Hematopoietic multipotent progenitor cell treated with erythropoietin and hydrocortisone succinate and interleukin-3 and kit ligand, for 6 days (in vitro differentiated cells): ENCODE results near the gene CACNA2D2.
A peak's percentile ranks its signal among the peaks of the same experiment; 100 is the strongest.

Experiments
- DNase-seq: peaks from one replicate; pipeline ENCODE4 v3.0.0-alpha.2; 2015

CACNA2D2 gene

DNA sequence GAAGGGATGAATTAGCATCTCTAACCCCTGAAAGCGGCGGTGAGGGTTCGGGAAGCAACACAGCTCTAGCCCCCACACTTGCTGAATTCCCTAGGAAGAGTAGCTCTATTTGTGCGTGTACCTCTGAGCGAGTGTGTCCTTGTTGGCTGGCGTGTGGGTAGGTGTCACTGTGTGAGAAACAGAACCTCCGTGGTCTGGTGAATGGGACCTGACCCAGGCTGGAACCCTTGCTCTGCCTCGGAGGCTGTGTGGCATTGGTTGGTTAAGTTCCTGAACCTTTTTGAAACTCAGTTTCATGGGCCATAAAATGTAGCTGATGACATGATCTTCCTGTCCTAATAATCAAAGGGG is 143.7 kb downstream of the CACNA2D2 start:
- DNase-seq, result no peak

- DNase-seq, result peak; percentile 99
Observed at GRCh38 chr3:50358911-50359759, 144.3 kb downstream of the CACNA2D2 start, which contains the start of gene TMEM115. TMEM115 (minus strand) TSS chr3:50359521; CDS start chr3:50359063, 458 bp downstream.

DNA sequence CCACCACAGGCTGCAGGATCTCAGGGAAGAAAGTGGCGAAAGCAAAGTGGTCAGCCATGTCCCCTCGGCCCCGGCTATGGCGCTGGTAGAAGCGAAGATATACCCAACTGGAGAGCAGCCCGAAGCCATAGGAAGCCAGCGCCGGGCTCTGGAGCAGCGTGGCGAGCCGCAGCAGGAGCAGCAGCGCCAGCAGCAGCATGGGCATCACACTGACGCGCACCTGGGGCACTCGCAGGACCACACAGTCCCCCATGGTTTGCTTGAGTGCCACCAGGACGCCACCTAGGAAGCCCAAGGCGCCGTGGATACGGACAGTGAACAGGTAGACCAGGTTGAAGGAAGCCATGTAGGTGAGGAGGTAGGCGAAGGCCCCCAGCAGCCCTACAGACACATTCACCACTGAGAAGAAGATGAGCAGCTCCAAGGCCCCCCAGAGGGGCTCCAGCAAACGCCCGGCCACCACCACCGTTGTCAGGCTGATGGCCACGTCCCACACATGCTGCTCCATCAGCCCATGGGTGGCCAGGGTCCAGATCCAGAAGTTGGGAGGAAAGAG is 145.0 kb downstream of the CACNA2D2 start:
- no peak for DNase-seq

- no peak for DNase-seq
Observed at GRCh38 chr3:50357481-50357880, 146.0 kb downstream of the CACNA2D2 start.

DNA sequence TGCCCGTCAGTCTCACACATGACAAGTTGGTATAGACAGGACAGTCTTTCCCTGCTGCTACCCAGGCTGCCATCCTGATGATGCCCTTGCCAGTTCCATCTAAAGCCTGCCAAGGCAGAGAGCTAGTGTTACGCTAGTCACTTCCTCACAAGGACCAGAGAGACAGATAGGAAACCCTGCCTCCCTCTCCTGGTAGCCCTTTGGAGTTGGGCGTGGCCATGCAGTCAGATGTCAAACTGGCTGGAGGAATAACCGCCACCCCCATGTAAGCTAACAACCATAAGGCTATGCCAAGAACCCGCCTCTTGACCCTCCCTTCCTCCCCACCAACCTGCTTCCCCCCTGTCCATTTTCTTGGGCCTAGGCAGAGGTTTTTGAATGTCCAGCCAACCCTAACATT is 146.9 kb downstream of the CACNA2D2 start:
- DNase-seq, result peak; percentile 87

- no peak for DNase-seq
Observed at GRCh38 chr3:50355829-50356552, 147.4 kb downstream of the CACNA2D2 start.

GRCh38 chr3:50354850-50355249 is 148.6 kb downstream of the CACNA2D2 start:
- DNase-seq, result no peak

DNA sequence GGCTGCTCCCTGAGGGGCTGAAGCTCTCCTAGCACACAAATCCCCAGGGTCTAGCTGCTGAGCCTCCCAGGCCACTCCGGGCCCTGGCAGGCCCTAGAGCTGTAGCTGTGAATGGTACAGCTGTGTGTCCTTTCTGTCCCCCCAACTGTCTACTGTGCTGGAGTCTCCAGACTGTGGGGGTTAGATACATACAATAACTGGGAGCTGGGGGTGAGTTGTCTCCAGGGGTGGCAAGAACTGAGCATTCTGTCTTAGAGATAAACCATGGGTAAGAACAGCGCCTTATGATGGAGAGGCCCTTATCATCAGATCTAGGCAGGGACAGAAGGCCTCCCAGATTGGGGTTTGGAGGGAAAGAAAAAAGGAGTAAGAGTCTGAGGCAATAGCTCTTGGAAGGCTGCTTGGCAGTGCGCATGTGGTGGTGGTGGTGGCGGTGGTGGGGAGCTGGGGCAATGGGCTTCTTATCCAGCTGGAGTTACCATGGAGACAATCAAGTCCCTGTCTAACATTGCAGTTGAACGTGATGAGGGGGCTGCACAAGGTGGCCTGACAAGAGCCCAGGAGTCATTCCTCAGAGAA is 149.2 kb downstream of the CACNA2D2 start:
- DNase-seq, result peak; percentile 80

DNA sequence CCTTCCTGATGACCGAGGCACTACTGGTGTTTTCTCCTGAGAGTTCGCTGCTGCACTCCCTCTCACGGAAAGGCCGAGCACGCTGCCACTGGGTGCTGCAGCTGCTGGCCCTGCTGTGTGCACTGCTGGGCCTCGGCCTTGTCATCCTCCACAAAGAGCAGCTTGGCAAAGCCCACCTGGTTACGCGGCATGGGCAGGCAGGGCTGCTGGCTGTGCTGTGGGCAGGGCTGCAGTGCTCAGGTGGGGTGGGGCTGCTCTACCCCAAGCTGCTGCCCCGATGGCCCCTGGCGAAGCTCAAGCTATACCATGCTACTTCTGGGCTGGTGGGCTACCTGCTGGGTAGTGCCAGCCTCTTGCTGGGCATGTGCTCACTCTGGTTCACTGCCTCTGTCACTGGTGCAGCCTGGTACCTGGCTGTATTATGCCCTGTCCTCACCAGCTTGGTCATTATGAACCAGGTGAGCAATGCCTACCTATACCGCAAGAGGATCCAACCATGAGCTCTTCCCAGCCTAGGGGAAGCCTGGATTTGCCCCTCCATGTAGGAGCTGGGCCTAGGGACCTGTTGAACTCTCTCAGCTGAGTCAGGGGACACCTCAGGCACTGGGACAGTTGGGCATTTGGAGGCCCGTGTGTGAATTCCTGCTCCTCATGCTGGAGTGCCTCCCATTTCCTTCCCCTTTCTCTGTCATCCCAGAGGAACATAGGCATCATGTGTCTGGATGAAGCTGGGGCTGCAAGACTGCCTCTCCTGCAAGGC is 150.0 kb downstream of the CACNA2D2 start:
- DNase-seq, result no peak

DNA sequence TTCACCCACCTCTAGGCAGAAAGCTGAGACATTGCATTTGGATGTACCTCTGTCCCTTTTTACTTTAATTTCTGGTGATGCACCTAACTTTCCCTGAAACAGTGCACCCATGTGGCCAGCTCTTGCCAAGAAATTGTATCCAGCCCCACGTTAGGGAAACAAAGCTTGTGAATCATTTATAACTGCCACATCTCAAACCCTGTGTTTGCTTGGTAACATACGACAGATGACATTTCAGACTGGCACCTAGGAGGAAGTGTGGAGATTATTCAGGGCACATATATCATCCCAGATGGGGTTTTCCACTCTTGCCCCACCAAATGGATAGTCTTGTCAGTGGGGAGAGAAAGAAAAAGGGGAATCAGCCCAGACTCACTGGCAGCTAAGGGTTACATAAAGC is 150.7 kb downstream of the CACNA2D2 start:
- DNase-seq, result peak; percentile 70

DNA sequence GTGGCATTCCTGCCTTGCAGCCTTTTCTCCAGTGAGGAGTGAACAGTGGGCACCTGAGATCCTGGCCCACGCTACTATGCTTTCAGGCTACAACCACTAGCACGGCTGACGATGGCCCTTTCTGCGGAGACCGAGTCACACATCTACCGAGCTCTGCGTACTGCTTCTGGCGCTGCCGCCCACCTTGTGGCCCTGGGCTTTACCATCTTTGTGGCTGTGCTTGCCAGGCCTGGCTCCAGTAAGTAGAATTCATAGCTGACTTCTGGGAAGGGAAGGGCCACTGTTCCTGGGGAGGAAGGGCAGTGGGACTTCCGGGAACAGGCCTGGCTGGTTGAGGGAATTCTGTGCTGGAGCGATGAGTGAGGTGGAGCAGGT is 152.1 kb downstream of the CACNA2D2 start:
- no peak for DNase-seq

- peak; percentile 97 for DNase-seq
Observed at GRCh38 chr3:50350527-50351322, 152.7 kb downstream of the CACNA2D2 start, which contains the start of the genes CYB561D2 and NPRL2. CYB561D2 (plus strand) TSS chr3:50350862; CDS start chr3:50351434, 572 bp downstream. NPRL2 (minus strand) TSS chr3:50350775; CDS start chr3:50350652, 123 bp downstream.

DNA sequence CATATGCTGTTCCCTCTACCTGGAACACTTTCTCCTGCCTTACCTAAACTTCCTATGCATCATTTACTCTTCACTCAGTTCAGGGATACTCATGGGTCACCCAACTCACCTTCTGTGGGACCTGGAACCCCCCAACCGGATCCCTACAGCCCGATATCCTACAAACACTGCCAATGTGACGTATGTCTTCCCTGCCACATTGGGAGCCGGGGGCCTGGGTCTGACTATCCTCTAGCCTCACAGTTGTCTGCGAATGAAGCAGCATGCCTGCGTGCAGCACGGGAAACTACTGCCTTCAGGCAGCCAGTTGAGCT is 153.3 kb downstream of the CACNA2D2 start:
- DNase-seq, result no peak

GRCh38 chr3:50347187-50347813 is 156.1 kb downstream of the CACNA2D2 start:
- peak; percentile 90 for DNase-seq

DNA sequence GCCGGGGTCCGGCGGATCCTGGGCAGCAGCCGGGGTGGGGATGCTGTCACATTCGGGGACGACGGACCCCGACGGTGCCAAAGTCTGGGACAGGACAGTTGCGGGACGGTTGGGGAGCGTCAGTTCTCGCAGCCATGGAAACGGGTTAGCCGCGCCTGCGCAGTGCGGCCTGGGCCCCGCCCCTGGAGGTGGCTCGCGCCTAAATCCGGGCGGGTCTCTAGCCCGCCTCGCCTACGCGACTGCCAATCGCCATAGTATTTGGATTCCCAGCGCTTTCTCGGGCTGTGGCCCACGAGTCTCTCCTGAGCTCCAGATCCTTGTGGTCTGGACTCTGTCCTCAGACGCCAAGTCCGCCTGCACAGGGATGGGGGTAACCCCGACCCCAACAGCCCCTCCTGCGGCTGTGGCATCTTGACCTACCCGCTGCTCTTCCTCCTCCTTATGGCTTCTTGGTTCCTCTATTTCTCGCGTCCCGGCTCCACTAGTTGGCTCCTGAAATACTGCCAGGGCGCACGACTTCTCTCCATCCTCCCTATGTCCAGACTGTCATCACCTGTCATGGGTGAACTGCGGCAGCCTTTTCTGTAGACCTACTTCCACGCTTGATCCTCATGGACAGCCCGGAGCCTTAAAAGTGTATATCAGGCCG is 157.7 kb downstream of the CACNA2D2 start, which contains the start of gene ZMYND10:
ZMYND10 (minus strand) TSS at position 147 of the 649 bp plus-strand sequence. CDS start 153 bp downstream, outside the sequence.
- peak; percentile 90 for DNase-seq

DNA sequence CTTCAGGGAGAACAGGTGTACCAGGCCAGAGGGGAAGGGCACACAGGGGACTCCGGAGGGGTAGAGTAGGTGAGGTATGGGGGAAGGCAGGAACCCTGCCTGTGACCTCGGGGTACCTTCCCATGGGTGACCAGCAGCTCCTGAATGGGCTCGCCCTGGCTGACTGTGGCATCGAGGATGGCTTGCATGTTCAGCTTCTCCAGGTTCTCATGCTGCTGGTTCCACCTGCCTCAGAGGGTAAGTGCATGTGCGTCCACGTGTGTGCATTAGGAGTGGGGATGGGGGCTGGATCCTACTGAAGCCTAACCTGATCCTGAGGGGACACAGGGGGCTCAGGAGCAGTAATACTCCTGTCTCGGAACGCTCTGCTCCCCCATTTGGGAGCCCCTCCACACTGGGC is 158.4 kb downstream of the CACNA2D2 start:
- DNase-seq, result no peak

- DNase-seq, result no peak
Observed at GRCh38 chr3:50342813-50343633, 160.4 kb downstream of the CACNA2D2 start.

DNA sequence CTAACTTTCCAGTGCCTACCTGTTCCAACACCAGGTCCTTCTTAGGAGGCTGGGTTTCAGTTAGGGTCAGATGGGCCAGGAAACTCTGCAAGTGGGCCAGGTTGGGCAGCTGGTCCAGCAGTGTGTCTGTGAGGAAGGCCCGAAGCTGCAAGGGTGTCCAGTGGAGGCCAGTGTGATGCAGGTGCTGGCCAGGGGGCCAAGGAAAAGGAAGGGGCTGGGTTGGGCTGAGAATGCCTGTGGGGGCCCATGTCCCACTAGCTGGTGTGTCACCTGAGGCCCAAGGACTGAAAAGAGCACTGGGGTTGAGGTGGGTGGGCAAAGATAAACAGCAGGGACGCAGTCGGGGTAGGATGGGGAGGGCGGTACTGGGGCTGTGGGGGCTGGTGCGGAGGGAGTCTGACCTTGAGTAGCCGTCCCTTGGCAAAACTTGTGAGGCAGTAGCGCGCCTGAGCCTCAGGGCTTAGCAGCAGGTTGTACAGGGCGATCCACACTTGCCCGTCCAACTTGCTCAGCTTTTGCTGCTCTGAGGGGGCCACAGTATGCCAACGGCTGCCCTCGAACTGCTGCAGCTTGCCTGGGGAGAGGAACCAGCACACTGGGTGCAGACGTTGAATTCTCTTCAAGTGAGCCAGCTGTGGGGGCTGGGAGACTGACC is 161.3 kb downstream of the CACNA2D2 start:
- no peak for DNase-seq

DNA sequence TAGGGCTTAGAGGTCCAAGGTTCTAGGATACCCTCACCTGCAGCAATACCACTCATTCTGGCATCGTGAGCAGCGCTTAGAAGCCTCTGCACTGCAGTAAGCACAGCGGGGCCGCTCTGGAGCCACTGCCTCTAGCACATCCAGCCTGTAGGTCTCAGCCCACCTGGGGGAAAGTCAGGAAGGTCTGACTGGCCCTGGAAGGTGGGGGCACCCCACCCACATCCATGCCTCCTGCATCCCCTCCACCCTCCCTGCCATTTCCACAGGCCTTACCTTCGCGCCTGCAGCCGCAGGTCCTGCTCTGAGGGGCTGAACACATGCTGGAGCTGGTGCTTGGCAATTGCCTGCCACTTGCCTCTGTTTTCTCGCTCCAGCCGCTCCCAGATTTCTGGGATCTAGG is 161.9 kb downstream of the CACNA2D2 start:
- no peak for DNase-seq
